AG08395 (cell line): Measurements from ENCODE around the gene EEF1AKMT2.
"Not testable (repeated sequence)": the region's sequence is repeated elsewhere in the genome, so short reads cannot be mapped to it uniquely, and the experiment has no call there.

ENCODE experiments used
- DNase-seq: peaks from one replicate; pipeline ENCODE4 v3.0.0; 2012; ENCODE audit warnings: mixed read lengths, low spot score

The EEF1AKMT2 gene

DNA sequence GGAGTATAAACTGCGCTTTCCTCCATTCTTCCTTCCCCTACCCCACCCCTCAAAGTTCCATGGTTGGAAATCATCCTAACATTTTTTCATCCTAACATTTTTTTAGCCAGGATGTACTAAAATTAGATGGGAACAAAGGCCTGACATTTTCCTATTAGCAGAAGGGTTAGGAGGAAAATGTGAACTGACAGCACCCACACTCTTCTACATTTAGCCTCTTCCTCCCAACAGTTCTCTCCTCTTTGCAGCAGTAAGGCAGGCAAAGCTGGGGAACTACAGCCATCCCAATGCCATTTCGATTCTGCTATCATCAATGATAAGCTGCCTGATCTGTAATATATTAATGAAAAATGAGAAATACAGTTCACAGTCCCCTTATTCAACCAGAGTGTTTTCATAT is 36.1 kb downstream of the EEF1AKMT2 start:
- DNase-seq, result no peak

- no peak for DNase-seq
These were observed 37.5 kb downstream of the EEF1AKMT2 start for GRCh38 chr10:124754227-124754626.

GRCh38 chr10:124748953-124749645 is 42.6 kb downstream of the EEF1AKMT2 start:
- no peak for DNase-seq

DNA sequence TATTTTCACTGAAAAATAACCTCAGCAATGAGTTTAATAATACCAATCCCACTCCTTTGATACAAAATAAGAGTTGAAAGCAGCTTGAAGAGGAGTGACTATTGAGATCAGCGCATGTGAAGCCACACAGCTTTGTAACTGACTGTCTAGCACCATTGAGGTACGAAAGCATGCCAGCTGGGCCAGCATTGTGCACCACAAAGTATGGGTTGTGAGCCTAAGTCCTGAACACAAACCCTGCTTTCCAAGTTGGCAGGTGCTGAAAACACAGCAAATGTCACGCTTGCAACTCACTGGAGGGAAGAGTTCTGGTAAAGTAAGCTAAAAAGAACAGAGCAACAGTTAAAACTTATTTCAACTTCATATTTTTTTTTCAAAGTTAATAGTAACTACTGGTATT is 43.5 kb downstream of the EEF1AKMT2 start:
- DNase-seq, result no peak

DNA sequence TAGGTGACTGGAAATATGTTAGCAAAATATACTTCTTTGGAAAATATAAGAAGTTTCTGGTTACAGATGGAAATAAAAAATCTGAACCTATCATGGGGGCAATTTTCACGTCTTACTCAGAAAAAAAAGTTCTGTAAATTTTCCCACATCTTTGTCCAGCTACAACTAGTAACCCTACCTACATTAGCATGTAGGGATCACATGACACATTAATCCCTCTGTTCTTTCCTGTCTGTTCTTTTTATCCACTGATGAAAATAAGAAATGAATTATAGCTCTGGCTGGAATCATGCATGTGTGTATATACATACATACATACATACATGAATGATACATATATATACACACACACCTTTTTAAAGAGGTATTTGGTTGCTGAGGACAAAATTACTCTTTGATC is 43.9 kb downstream of the EEF1AKMT2 start:
- no peak for DNase-seq

- no peak for DNase-seq
These were observed 44.7 kb downstream of the EEF1AKMT2 start for GRCh38 chr10:124746992-124747391.

DNA sequence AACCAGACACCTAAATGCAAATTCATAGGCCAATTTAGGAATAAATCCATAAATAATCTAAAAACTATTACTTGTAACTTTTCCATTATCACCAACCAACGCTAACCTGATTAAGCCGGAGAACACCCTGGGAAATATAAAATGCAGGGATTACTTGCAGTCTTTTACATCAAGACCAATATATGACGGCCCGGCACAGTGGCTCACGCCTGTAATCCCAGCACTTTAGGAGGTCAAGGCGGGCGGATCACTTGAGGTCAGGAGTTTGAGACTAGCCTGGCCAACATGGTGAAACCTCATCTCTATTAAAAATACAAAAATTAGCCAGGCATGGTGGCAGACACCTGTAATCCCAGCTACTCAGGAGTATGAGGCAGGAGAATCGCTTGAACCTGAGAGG is 45.2 kb downstream of the EEF1AKMT2 start:
- DNase-seq, result not testable (repeated sequence)

DNA sequence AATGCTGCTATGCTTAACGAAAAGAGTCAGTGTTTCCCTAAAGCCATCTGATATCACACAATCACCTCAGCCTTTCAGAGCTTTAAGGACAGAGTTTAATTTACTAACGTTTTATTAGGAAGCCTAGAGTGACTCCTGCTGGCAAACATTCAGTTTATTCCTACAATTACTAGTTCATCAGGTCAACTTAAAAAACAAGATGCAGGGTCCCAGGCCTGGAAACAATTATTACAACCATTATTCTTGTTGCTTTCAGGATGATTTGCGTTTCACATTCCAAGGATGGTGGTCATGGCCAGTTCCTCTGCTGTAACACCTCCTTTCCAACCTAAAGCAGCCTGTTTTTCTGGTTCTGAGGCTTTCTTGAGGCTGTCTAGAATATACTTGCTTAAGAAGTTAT is 46.0 kb downstream of the EEF1AKMT2 start:
- DNase-seq, result peak; percentile 51

GRCh38 chr10:124745252-124745651 is 46.4 kb downstream of the EEF1AKMT2 start:
- DNase-seq, result no peak

GRCh38 chr10:124744102-124745050 is 47.3 kb downstream of the EEF1AKMT2 start, which contains the start of gene FAM53B:
FAM53B (minus strand) TSS chr10:124744378; CDS start chr10:124706713, 37,665 bp downstream.
- peak; percentile 88 for DNase-seq

GRCh38 chr10:124743191-124744101 is 48.2 kb downstream of the EEF1AKMT2 start:
- DNase-seq, result no peak

DNA sequence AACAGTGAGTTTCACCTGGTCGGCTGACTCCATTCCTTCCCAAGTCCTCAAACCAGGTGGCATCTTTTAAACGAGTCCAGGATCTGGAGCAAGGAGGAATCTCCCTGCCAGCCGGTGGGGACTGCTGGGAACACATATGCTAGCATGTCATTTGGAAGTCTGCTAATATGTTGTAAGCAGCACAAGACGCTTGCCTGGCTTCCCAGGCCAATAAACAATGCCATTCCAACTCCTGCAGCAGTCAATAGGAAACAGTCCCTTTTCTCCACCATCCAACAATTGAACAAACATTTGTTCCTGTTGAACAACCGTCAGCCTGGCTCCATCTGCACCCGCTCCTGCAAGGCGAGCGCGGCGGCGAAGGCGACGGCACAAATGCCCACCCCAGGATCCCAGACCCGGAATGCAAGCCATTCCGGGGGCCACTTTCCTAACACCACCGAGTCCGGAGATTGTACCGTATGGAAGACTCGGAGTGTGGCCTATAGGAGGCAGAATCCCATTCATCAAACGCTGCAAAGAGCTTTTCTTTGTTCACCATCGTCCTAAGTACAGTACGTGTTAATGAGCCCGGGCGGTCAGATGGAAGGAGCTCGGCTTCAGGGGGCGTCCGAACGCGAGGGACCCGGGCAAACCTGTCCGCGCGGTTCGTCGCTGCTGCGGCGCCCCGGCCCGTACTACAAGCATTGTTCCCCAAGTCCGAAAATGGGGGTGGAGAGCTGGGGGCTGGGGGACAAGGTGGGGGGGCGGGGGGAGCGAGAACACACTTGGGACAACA is 49.1 kb downstream of the EEF1AKMT2 start:
- no peak for DNase-seq

GRCh38 chr10:124741922-124742412 is 49.7 kb downstream of the EEF1AKMT2 start:
- no peak for DNase-seq

DNA sequence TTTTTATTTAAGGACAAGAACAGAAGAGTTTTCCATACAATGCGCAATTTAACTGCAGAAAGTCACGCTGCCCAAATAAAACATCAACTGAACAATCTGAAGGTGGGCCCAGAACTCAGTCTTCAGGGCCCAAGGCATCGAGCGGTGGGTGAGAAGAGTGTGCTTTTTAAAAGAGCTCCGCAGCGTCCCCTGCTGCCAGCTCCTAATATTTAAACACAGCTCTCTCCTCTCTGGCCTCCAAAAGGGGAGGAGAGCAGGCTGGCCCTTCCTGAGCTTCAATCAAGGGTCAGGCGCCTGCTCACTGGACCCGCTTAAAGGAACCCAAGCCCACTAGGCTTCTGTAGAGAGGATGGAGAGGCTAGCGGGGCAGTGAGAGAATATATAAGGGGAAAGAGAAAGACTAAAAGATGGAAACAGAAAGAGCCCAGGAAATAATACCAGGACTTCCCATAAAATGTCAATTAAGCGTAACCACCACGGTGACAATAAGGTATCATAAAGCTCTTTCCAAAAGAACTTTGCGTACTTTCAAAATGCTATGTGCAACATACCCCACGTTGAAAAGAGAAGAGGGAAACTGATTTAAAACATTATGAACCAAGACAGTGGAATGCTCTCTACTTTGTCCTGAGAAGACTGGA is 50.3 kb downstream of the EEF1AKMT2 start:
- DNase-seq, result peak; percentile 83

DNA sequence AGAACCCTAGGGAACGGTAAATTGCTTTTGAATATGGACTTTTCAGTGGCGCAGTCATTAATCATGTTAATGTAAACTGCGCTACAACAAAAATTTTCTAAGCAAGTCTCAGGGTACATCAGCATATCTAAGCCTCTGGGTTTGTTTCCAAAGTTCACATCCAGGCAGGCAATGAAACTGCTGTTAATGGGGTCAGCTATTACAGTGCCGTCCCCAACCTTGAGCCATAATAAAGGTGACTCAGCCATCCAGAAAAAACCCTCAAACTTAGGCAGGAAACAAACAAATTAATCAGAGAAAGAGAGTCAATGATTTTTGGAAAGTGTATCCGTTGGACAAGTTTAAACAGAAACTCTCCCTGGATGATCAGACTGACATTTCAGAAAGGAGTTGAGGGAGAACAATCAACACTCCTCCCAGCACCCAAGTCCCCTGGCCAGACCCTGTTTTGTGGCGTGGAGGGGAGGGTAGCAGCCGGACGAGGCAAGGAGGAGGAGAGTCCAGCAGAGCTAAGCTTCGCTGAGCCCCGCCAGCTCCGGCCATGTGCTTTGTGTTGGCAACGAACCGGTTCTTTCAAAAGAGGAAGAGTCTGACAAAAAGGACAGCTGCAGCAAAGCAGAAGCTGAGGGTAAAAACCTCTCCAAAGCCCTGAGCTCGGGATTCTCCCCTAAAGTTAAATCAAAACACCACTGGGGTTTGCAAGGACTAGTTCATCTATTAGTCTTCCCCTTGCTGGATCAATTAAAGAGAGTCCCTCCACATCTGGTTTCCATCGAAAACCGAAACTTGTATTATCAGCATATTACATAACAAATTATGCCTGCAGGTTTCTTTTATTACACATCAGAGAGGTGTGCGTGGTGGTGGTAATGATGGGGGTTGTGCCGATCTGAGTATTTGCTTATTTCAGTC is 51.1 kb downstream of the EEF1AKMT2 start:
- peak; percentile 50 for DNase-seq

DNA sequence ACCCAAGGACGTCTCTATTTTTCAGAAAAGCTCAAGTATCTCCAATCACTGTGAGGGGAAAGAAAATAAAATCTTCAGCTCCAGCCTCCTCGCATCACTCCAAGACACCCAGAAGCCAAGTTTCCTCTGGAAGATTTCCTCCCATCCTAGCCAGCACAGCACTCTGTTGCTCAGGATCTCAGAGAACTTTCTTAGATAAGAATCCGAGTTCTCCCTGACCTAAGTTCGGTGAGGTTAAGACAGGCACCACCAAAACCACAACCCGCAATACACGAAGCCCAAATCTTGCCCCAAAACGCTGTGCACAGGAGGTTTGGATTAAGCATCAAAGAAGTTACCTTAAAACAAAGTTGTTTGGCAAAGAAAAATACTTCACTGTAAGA is 51.7 kb downstream of the EEF1AKMT2 start:
- no peak for DNase-seq

GRCh38 chr10:124739119-124739921 is 52.4 kb downstream of the EEF1AKMT2 start:
- DNase-seq, result no peak

DNA sequence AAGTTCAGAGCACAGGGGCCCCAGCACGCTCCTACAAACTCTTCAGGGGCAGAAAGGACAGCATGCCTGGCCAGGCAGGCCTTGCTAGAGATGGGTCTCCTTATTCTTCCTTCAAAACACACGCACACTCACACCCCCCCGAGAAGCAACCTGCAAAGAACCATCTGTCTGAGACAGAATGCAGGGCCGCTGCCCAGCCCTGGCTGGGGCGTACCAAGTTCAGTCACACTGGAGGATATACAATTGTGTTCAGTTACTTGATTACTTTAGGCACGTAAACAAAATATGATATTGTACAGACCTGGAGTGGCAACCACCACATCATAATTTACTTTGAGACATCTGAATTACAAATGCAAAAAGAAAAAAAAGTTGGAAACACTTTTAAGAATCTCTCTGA is 53.2 kb downstream of the EEF1AKMT2 start:
- DNase-seq, result no peak

DNA sequence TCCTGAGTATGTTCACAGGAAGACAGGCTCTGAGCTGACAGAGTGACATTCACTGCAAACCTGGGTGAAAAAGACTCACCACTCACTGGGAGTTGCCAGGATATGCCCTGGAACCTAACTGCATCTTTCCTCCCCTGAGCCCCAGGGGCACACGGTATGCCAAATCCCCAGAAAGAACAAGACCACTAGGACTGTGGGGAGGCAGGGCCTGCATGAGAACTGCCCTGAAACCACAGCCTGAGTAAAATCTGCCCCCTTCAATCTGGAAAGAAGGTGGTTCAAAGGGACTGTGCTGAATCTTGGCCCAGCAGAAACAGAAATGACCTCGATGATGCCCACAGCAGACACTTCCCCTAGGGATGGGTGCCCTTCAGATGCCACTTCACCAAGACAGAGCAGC is 54.0 kb downstream of the EEF1AKMT2 start:
- DNase-seq, result no peak
